ENCODE results near the gene SEC22A. TPM values are rescaled to one million over a fixed set of nuclear protein-coding genes. Genes with fewer than 3 reads are reported as not detected.

SEC22A gene
- total and polyA plus RNA-seq, 2 of the 8 experiments (the other 6 are each of a cell fraction or from before 2014, with no cell fraction given) = 10.6 to 17.1 TPM

- no peak for TF ChIP-seq JUND (IDR thresholded peaks at IDR 0.05; ENCODE audit: low read length)
- TF ChIP-seq CHD2 (IDR thresholded peaks at IDR 0.05; ENCODE audit: low read length) = no peak
- TF ChIP-seq TCF12 (IDR thresholded peaks at IDR 0.05; ENCODE audit: low read depth, low read length) = no peak
- TF ChIP-seq TBP (IDR thresholded peaks at IDR 0.05; ENCODE audit: low read depth, low read length) = no peak
- TF ChIP-seq POLR2AphosphoS5 (IDR thresholded peaks at IDR 0.05; ENCODE audit: low read depth, low read length) = no peak
- TF ChIP-seq NANOG (IDR thresholded peaks at IDR 0.05; ENCODE audit: insufficient read depth, low read depth, low read length, poor library complexity, severe bottlenecking) = no peak
- TF ChIP-seq CBX5 (IDR thresholded peaks at IDR 0.05; ENCODE audit: low read depth, low read length) = no peak
Measured at GRCh38 chr3:123292321-123293310, 90.9 kb downstream of the SEC22A start (continued).
